ENCODE measurements around the gene GNAQ.
"Not testable (repeated sequence)": the region's sequence is repeated elsewhere in the genome, so short reads cannot be mapped to it uniquely, and the experiment has no call there.

Gene GNAQ

DNA sequence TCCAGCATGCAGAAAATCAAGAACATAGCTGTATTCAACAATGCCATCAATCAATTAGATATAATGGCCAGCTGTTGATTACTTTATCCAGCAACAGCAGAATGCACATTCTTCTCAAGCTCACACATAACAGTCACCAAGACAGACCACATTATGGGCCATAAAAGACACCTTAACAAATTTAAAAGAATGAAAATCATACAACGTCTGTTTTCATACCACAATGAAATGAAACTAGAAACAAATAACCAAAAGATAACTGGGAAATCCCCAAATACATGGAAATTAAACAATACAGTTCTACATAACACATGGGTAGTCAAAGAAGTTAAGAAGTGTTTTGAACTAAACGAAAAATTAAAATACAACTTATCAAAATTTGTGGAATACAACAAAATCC lies 252.6 kb downstream of the GNAQ start:
- peaks cover 22% of the 10 kb centered on the region for H3K9me3 ChIP-seq (ENCODE audit: control insufficient read depth, low read length)
- H3K4me1 ChIP-seq (ENCODE audit: control insufficient read depth, insufficient read depth, low read length): peaks cover 7% of the 10 kb centered on the region
- H3K4me3 ChIP-seq (ENCODE audit: low read length): no peak overlapping the region
- H3K9ac ChIP-seq (ENCODE audit: low read length): no peak overlapping the region
- H3K27me3 ChIP-seq (replicated peaks; ENCODE audit: control insufficient read depth, insufficient read depth, low read length): no peaks in the 10 kb centered on the region
- DNase-seq (ENCODE audit: low read depth): no peak
- peaks cover 5% of the 10 kb centered on the region for H3K36me3 ChIP-seq (ENCODE audit: control insufficient read depth, insufficient read depth, low read length, severe bottlenecking)

- Histone ChIP-seq H3K27me3 (replicated peaks; ENCODE audit: control insufficient read depth, insufficient read depth, low read length) (no peaks in the 10 kb centered on the region), H3K9ac (ENCODE audit: low read length) (no peak overlapping the region), H3K4me1 (ENCODE audit: control insufficient read depth, insufficient read depth, low read length) (peaks cover 6% of the 10 kb centered on the region), H3K9me3 (ENCODE audit: control insufficient read depth, low read length) (peaks cover 21% of the 10 kb centered on the region), H3K4me3 (ENCODE audit: low read length) (no peak overlapping the region), H3K36me3 (ENCODE audit: control insufficient read depth, insufficient read depth, low read length, severe bottlenecking) (peaks cover 8% of the 10 kb centered on the region)
- DNase-seq (ENCODE audit: low read depth): no peak
Measured at GRCh38 chr9:77773381-77773780, 258.2 kb downstream of the GNAQ start.

DNA sequence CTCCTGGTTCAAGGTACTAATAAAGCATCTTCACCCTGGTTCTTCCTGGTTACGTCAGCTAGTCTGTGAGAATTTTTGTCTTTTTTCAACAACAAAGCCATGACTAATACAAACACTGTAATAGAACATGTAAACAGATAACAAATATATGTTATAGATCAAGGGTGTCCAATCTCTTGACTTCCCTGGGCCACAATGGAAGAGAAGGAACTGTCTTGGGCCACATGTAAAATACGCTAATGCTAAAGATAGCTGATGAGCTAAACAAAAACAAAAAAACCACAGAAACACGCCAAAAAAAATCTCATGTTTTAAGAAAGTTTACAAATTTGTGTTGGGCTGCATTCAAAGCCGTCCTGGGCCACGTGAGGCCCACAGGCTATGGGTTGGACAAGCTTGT lies 259.0 kb downstream of the GNAQ start:
- no peak for DNase-seq (ENCODE audit: low read depth)
- H3K4me3 ChIP-seq (ENCODE audit: low read length): no peak overlapping the region

GRCh38 chr9:77771171-77771570 lies 260.4 kb downstream of the GNAQ start:
- peaks cover 9% of the 10 kb centered on the region for H3K4me1 ChIP-seq (ENCODE audit: control insufficient read depth, insufficient read depth, low read length)
- H3K4me3 ChIP-seq (ENCODE audit: low read length): no peak overlapping the region
- peaks cover 3% of the 10 kb centered on the region for H3K36me3 ChIP-seq (ENCODE audit: control insufficient read depth, insufficient read depth, low read length, severe bottlenecking)
- DNase-seq (ENCODE audit: low read depth): no peak
- peaks cover 6% of the 10 kb centered on the region for H3K9me3 ChIP-seq (ENCODE audit: control insufficient read depth, low read length)
- no peak overlapping the region for H3K9ac ChIP-seq (ENCODE audit: low read length)
- H3K27me3 ChIP-seq (replicated peaks; ENCODE audit: control insufficient read depth, insufficient read depth, low read length): no peaks in the 10 kb centered on the region

More for the DNA sequence above, 259.0 kb downstream of the GNAQ start:
- Histone ChIP-seq H3K4me1 (ENCODE audit: control insufficient read depth, insufficient read depth, low read length) (peaks cover 6% of the 10 kb centered on the region), H3K27me3 (replicated peaks; ENCODE audit: control insufficient read depth, insufficient read depth, low read length) (no peaks in the 10 kb centered on the region), H3K36me3 (ENCODE audit: control insufficient read depth, insufficient read depth, low read length, severe bottlenecking) (peaks cover 8% of the 10 kb centered on the region), H3K9me3 (ENCODE audit: control insufficient read depth, low read length) (peaks cover 16% of the 10 kb centered on the region), H3K9ac (ENCODE audit: low read length) (no peak overlapping the region)

DNA sequence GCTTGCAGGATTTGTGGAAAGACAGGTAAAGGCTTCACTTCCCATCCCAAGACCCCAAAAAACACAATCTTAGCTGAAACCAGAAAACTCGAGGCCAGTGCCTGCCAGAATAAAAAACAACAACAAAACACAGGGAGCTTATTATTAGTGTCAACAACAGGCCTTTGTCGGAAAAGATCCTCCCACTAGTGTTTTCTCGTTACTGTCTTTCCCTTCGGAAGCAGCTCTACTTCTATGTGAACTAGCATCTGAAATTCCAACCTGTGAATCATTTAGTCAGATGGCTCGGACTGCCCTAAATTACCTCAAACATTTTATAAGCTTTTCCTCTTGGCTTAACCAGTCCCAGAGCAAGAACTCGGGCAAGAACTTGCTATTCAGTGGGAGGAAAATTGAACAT lies 261.3 kb downstream of the GNAQ start:
- H3K9me3 ChIP-seq (ENCODE audit: control insufficient read depth, low read length): no peaks in the 10 kb centered on the region
- H3K4me1 ChIP-seq (ENCODE audit: control insufficient read depth, insufficient read depth, low read length): peaks cover 9% of the 10 kb centered on the region
- peaks cover 3% of the 10 kb centered on the region for H3K36me3 ChIP-seq (ENCODE audit: control insufficient read depth, insufficient read depth, low read length, severe bottlenecking)
- no peak overlapping the region for H3K9ac ChIP-seq (ENCODE audit: low read length)
- DNase-seq (ENCODE audit: low read depth): no peak
- H3K27me3 ChIP-seq (replicated peaks; ENCODE audit: control insufficient read depth, insufficient read depth, low read length): no peaks in the 10 kb centered on the region
- H3K4me3 ChIP-seq (ENCODE audit: low read length): no peak overlapping the region

DNA sequence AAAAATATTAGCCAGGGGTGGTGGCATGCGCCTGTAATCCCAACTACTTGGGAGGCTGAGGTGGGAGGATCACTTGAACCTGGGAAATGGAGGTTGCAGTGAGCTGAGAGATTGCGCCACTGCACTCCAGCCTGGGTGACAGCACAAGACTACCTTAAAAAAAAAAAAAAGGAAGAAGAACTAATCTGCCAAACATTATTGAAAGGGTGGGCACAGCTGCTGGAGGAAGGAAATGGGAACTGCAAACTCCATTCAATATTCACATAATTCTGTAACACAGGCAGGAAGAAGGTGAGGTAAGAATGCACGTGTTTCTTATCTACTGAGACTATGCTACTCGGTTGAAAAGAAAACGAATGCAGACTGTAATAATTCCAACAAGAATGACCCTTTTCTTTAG lies 262.4 kb downstream of the GNAQ start:
- H3K9me3 ChIP-seq (ENCODE audit: control insufficient read depth, low read length): no peaks in the 10 kb centered on the region
- DNase-seq (ENCODE audit: low read depth): no peak
- no peak overlapping the region for H3K4me3 ChIP-seq (ENCODE audit: low read length)
- no peaks in the 10 kb centered on the region for H3K27me3 ChIP-seq (replicated peaks; ENCODE audit: control insufficient read depth, insufficient read depth, low read length)
- peaks cover 3% of the 10 kb centered on the region for H3K36me3 ChIP-seq (ENCODE audit: control insufficient read depth, insufficient read depth, low read length, severe bottlenecking)
- no peak overlapping the region for H3K9ac ChIP-seq (ENCODE audit: low read length)
- H3K4me1 ChIP-seq (ENCODE audit: control insufficient read depth, insufficient read depth, low read length): peaks cover 9% of the 10 kb centered on the region

GRCh38 chr9:77766587-77766986 lies 265.0 kb downstream of the GNAQ start:
- Histone ChIP-seq H3K27me3 (replicated peaks; ENCODE audit: control insufficient read depth, insufficient read depth, low read length) (no peaks in the 10 kb centered on the region), H3K4me1 (ENCODE audit: control insufficient read depth, insufficient read depth, low read length) (peaks cover 3% of the 10 kb centered on the region), H3K9me3 (ENCODE audit: control insufficient read depth, low read length) (no peaks in the 10 kb centered on the region), H3K9ac (ENCODE audit: low read length) (no peak overlapping the region), H3K4me3 (ENCODE audit: low read length) (no peak overlapping the region), H3K36me3 (ENCODE audit: control insufficient read depth, insufficient read depth, low read length, severe bottlenecking) (peaks cover 3% of the 10 kb centered on the region)
- DNase-seq (ENCODE audit: low read depth): no peak

- H3K9ac ChIP-seq (ENCODE audit: low read length): no peak overlapping the region
- DNase-seq (ENCODE audit: low read depth): no peak
Measured at GRCh38 chr9:77765781-77766259, 265.8 kb downstream of the GNAQ start.

DNA sequence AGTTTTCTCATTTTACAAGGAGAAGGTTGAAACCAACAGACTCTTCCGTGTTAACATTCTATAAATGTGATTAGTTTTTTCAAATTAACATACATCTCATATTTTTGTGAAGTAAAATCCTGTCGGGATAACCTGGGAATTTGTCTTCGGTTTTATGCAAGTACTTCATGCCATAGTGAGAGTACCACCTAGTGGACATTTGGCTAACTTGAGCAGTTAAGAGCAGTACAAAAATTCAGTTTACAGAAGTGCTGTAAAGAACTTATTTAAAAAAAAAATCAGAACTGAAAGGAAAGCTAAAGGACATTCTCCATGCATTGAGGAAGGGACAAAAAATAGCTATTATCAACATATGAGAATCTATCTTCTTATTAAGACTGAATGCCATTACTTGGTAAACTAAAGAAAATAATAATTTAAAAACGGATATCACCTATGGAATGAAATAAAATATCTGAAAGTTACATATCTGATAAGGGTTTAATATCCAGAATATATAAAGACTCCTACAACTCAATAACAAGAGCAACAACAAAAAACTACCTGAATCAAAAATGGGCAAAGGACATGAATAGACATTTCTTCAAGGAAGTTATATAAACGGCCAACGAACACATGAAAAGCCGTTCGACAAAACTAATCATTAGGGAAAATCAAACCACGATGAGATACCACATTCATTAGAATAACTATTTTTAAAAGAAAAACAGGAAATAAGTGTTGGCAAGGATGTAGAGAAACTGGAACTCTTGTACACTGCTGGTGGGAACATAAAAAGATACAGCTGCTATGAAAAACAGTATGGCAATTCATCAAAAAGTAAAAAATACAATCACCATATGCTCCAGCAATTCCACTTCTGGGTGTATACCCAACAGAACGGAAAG lies 266.5 kb downstream of the GNAQ start:
- Histone ChIP-seq H3K36me3 (ENCODE audit: control insufficient read depth, insufficient read depth, low read length, severe bottlenecking) (peaks cover 3% of the 10 kb centered on the region), H3K4me1 (ENCODE audit: control insufficient read depth, insufficient read depth, low read length) (peaks cover 3% of the 10 kb centered on the region), H3K9me3 (ENCODE audit: control insufficient read depth, low read length) (no peaks in the 10 kb centered on the region), H3K4me3 (ENCODE audit: low read length) (no peak overlapping the region), H3K9ac (ENCODE audit: low read length) (no peak overlapping the region), H3K27me3 (replicated peaks; ENCODE audit: control insufficient read depth, insufficient read depth, low read length) (no peaks in the 10 kb centered on the region)
- peak; percentile 72 for DNase-seq (ENCODE audit: low read depth)

More at GRCh38 chr9:77765781-77766259, 265.8 kb downstream of the GNAQ start:
- no peaks in the 10 kb centered on the region for H3K27me3 ChIP-seq (replicated peaks; ENCODE audit: control insufficient read depth, insufficient read depth, low read length)
- H3K36me3 ChIP-seq (ENCODE audit: control insufficient read depth, insufficient read depth, low read length, severe bottlenecking): peaks cover 3% of the 10 kb centered on the region
- H3K4me3 ChIP-seq (ENCODE audit: low read length): no peak overlapping the region
- no peaks in the 10 kb centered on the region for H3K9me3 ChIP-seq (ENCODE audit: control insufficient read depth, low read length)
- H3K4me1 ChIP-seq (ENCODE audit: control insufficient read depth, insufficient read depth, low read length): peaks cover 3% of the 10 kb centered on the region

DNA sequence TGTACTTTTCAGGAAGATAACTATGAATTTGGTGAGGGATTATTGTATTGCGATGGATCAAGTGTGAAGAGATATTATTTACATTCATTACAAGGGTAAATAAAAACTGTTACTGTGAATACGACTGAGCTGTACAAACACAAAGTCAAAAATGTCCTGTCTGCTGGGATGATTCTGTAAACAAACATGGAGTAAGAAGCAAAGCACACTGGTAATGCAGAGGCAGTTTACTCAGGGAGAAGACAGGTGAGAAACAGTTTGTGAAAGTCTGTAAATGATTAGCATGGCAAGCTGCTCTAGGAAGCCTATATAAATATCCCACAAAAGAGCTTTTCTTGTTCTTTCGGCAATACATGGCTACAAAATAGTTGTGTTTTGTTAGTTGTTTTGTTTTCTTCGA lies 268.0 kb downstream of the GNAQ start:
- peaks cover 3% of the 10 kb centered on the region for H3K4me1 ChIP-seq (ENCODE audit: control insufficient read depth, insufficient read depth, low read length)
- no peaks in the 10 kb centered on the region for H3K9me3 ChIP-seq (ENCODE audit: control insufficient read depth, low read length)
- no peak overlapping the region for H3K9ac ChIP-seq (ENCODE audit: low read length)
- no peak for DNase-seq (ENCODE audit: low read depth)
- no peak overlapping the region for H3K4me3 ChIP-seq (ENCODE audit: low read length)
- no peaks in the 10 kb centered on the region for H3K36me3 ChIP-seq (ENCODE audit: control insufficient read depth, insufficient read depth, low read length, severe bottlenecking)
- H3K27me3 ChIP-seq (replicated peaks; ENCODE audit: control insufficient read depth, insufficient read depth, low read length): no peaks in the 10 kb centered on the region

- not testable (repeated sequence) for H3K4me3 ChIP-seq (ENCODE audit: low read length); H3K36me3 ChIP-seq (ENCODE audit: control insufficient read depth, insufficient read depth, low read length, severe bottlenecking); H3K9ac ChIP-seq (ENCODE audit: low read length); DNase-seq (ENCODE audit: low read depth); H3K9me3 ChIP-seq (ENCODE audit: control insufficient read depth, low read length); H3K27me3 ChIP-seq (replicated peaks; ENCODE audit: control insufficient read depth, insufficient read depth, low read length); H3K4me1 ChIP-seq (ENCODE audit: control insufficient read depth, insufficient read depth, low read length)
Measured at GRCh38 chr9:77760919-77761318, 270.7 kb downstream of the GNAQ start.
